ENCODE data around the gene TBC1D24.
A peak's percentile ranks its signal among the peaks of the same experiment; 100 is the strongest.
"Not testable (repeated sequence)": the region's sequence is repeated elsewhere in the genome, so short reads cannot be mapped to it uniquely, and the experiment has no call there.

TBC1D24 gene

DNA sequence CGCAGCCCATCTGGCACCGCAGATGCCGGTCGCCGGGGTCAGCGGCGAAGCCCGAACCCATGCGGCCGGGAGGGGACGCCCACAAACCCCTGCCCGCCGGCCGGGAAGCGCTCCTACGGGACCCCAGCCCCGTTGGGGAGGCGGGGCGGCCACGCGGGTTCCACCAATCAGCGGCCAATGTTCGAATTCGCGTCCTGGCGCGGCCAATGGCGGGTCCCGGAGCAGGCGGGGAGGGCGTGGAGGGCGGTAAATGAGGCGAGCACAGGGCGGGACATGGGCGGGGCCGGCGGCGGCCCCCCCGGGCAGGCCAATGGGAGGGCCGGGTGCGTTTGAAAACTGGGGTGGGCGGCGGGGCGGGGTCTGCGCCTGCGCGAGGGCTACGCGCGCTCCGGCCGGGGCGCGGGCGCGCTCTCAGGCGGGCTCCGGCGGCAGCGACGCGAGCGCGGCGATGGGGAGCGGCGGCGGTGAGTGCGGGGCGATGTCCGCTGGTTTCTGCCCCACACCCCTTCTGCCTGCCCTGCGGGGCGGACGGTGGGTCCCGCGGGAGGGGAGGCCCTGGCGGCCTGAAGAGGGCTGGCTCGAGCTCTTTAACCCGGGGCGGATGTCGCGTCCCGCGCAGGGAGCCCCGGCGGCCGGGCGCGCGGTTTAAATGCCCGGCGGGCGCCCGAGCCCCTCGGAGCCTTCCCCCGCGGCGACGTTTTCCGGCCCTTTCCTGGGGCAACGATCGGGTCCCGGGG lies 45.7 kb upstream of the TBC1D24 start, which contains the start of gene CCNF:
Gene CCNF (plus strand): TSS at position 414 of the 737 bp plus-strand sequence. CDS start 35 bp downstream, at position 449.
- H3K4me3 ChIP-seq (ENCODE audit: low read depth, low read length): peak within 1 kb of the TSS; percentile 81
- TF ChIP-seq, protein P1, sequence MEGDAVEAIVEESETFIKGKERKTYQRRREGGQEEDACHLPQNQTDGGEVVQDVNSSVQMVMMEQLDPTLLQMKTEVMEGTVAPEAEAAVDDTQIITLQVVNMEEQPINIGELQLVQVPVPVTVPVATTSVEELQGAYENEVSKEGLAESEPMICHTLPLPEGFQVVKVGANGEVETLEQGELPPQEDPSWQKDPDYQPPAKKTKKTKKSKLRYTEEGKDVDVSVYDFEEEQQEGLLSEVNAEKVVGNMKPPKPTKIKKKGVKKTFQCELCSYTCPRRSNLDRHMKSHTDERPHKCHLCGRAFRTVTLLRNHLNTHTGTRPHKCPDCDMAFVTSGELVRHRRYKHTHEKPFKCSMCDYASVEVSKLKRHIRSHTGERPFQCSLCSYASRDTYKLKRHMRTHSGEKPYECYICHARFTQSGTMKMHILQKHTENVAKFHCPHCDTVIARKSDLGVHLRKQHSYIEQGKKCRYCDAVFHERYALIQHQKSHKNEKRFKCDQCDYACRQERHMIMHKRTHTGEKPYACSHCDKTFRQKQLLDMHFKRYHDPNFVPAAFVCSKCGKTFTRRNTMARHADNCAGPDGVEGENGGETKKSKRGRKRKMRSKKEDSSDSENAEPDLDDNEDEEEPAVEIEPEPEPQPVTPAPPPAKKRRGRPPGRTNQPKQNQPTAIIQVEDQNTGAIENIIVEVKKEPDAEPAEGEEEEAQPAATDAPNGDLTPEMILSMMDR (IDR thresholded peaks at IDR 0.05; ENCODE audit: insufficient read depth, low read length, missing control alignments): peak; percentile 3
- CTCF ChIA-PET: interaction anchor here (0.5 to 4.2 kb wide), 19 partner anchors 9 to 89 kb away, joined by 3 to 17 read pairs (median 4); partner anchors contain the start of gene ABCA3
- DNase-seq (ENCODE audit: low read depth, low spot score): peak; percentile 40
- POLR2A ChIA-PET: interaction anchor here (1.0 kb wide), 1 partner anchor 161 kb away, joined by 3 read pairs; no protein-coding TSS in a partner anchor

DNA sequence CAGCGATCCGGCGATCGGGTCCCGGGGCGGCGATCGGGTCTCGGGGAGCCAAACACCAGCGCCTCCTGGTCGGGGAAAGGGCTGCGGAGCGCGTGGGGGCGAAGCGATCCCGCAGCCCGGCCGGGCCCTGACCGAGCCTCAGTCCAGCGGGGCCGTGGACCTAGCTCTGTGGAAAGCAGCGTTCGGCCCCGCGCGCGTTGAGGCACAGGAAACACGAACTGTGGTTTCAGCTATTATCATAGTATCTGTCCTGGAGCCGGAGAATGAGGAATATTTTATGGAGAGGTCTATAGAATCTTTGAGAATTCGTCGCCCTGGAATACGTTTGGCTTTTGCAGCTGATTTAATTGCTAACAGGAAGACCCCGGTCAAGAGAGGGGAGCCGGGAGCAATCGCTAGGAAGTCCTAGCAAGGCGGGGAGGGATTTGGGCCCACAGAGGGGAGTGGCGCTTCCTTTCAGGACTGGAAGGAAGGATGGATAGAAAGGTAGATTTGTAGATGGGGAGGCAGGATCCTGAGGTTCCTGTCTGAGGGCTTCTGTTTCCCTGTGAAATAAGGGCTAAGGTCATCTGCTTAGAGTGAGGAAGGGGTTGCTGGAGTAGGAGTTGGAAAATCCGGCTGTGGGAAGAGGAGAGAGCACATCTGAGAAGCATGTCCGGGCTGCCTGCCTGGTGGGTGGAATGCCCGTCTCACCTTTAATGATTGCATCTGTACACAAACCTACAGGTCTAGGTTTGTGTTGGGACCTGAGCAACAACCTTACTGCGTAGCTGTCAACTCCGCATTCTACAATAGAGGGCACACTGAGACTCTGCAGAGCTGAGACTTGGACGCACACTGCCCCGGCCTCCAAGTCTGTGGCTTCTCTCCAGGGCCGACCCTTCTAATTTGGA lies 44.9 kb upstream of the TBC1D24 start:
- POLR2A ChIA-PET: interaction anchor here (0.6 to 1.0 kb wide), 2 partner anchors 8 to 161 kb away, joined by 3 to 4 read pairs; no protein-coding TSS in a partner anchor

DNA sequence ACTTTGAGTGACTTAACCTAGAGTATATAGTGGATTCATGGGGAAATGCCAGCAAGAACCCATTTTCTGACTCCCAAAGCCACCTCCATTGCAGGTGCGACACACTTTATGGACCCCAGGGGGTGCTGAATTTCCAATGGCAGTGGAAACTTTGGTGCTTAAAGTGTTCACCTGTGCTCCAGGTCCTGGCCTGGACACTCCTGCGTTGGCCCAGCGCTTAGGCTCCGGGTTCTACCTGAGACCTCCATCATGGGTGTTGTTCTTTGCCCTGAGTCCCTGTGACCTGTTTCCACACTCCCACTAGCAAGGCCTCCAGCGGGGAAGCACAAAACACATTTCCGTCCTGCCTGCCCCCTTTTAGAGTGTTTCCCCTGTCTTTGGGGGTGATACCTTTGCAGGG lies 42.6 kb upstream of the TBC1D24 start:
- CTCF ChIA-PET: interaction anchor here (1.4 kb wide), 1 partner anchor 69 kb away, joined by 4 read pairs; no protein-coding TSS in a partner anchor
- TF ChIP-seq, protein P1 (IDR thresholded peaks at IDR 0.05; ENCODE audit: insufficient read depth, low read length, missing control alignments): no peak
- POLR2A ChIA-PET: no interaction called here

More for the DNA sequence above, 44.9 kb upstream of the TBC1D24 start:
- H3K4me3 ChIP-seq (ENCODE audit: low read depth, low read length): peak overlapping the region; percentile 81
- no peak for DNase-seq (ENCODE audit: low read depth, low spot score)
- CTCF ChIA-PET: interaction anchor here (0.6 to 4.2 kb wide), 18 partner anchors 8 to 90 kb away, joined by 3 to 17 read pairs (median 4); partner anchors contain the start of gene ABCA3
- TF ChIP-seq, protein P1 (IDR thresholded peaks at IDR 0.05; ENCODE audit: insufficient read depth, low read length, missing control alignments): peak; percentile 10

DNA sequence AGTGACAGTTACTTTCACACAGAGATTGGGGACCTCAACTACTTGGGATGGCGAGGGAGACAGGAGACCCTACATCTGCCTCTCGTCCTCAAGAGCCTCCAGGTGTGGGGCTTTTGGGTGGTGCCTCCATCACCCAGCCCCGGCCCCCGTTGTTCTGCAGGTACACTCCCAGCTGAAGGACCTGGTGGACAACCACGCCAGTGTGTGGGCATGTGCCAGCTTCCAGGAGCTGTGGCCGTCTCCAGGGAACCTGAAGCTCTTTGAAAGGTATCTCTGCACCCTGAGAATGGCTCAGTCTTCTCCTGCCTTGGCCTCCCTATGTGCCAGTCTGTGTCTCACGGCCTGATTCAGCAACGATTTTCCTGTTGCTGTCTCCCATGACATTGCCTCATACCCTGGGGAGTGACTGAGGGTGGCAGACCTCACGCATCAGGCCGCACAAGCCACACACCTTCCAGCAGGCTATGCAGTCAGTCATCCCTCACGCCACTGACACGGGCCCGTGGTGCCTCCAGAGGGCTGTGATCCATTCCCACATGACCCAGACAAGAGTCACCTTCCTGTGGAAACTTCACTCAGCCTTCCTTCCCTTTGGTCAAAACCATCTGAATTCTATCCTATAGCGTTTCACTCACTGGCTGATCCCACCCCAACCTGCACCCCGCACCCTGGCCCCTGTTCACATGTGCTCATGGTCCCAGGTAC lies 42.0 kb upstream of the TBC1D24 start:
- CTCF ChIA-PET: interaction anchor here (1.4 kb wide), 1 partner anchor 69 kb away, joined by 4 read pairs; no protein-coding TSS in a partner anchor
- no peak for DNase-seq (ENCODE audit: low read depth, low spot score)
- TF ChIP-seq, protein P1 (IDR thresholded peaks at IDR 0.05; ENCODE audit: insufficient read depth, low read length, missing control alignments): no peak
- POLR2A ChIA-PET: no interaction called here
- no peak overlapping the region for H3K4me3 ChIP-seq (ENCODE audit: low read depth, low read length)

More for the DNA sequence above, 42.6 kb upstream of the TBC1D24 start:
- no peak overlapping the region for H3K4me3 ChIP-seq (ENCODE audit: low read depth, low read length)
- DNase-seq (ENCODE audit: low read depth, low spot score): no peak

DNA sequence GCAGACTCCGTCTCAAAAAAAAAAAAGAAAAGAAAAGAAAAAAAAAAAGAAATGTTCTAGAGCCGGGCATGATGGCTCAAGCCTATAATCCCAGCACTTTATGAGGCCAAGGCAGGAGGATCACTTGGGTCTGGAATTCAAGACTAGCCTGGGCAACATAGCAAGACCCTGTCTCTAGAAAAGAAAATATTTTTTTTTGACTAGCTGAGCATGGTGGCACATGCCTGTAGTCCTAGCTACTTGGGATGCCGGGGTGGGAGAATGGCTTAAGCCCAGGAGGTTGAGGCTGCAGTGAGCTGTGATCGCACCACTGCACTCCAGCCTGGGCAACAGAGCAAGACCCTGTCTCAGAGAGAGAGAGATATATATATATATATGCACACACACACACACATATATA lies 39.7 kb upstream of the TBC1D24 start:
- DNase-seq (ENCODE audit: low read depth, low spot score); H3K4me3 ChIP-seq (ENCODE audit: low read depth, low read length): not testable (repeated sequence)
- CTCF ChIA-PET: interaction anchor here (1.2 to 1.7 kb wide), 2 partner anchors 66 to 97 kb away, joined by 3 to 4 read pairs; no protein-coding TSS in a partner anchor
- POLR2A ChIA-PET: interaction anchor here (0.7 kb wide), 1 partner anchor 25 kb away, joined by 3 read pairs; no protein-coding TSS in a partner anchor

DNA sequence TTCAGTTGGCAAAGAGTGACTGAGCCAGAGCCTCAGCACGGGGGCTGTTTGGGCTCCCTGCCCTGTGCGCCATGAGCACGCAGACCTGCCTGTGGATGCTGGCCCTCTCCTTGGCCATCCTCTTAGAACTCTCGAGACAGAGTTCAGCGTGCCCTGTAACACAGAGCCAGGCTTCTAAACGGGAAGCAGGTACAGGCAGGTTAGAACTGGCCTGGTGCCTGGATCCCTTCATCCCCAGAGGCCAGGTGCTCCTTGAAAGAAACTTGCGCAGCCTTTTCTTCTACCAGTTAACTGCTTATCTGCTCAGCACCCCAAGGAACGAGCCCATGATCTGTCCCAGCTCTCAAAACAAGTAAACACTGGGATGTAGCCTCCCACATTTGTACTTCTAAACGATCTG lies 38.8 kb upstream of the TBC1D24 start:
- POLR2A ChIA-PET: no interaction called here
- TF ChIP-seq, protein P1 (IDR thresholded peaks at IDR 0.05; ENCODE audit: insufficient read depth, low read length, missing control alignments): no peak
- no peak for DNase-seq (ENCODE audit: low read depth, low spot score)
- H3K4me3 ChIP-seq (ENCODE audit: low read depth, low read length): no peak overlapping the region
- CTCF ChIA-PET: interaction anchor here (1.2 kb wide), 1 partner anchor 98 kb away, joined by 3 read pairs; no protein-coding TSS in a partner anchor

All from AG04449 (cell line).